Astrocyte (in vitro differentiated cells and primary cell): ENCODE data around the gene SEMA3F.

Source experiments
- CTCF ChIP-seq: IDR thresholded peaks from 2 replicates; pipeline ENCODE4 v1.5.1; 2011; ENCODE audit warnings: low read depth, mild to moderate bottlenecking, inconsistent platforms, low read length, moderate library complexity; ENCODE audit not compliant: insufficient read depth
- EZH2 ChIP-seq: IDR thresholded peaks from 2 replicates; pipeline ENCODE4 v1.6.1; 2012; ENCODE audit warnings: mild to moderate bottlenecking, low read length, inconsistent platforms; ENCODE audit not compliant: insufficient read depth

GRCh38 chr3:50127251-50127691 lies 27.9 kb upstream of the SEMA3F start:
- TF ChIP-seq CTCF (no peak), EZH2 (no peak)
